HepG2 (cell line): Measurements from ENCODE around the gene FUCA1. TPM values are rescaled to one million over a fixed set of nuclear protein-coding genes. Genes with fewer than 3 reads are reported as not detected.

ENCODE experiments used
- CERS6 ChIP-seq: sonication (generic); formaldehyde crosslinking; IDR thresholded peaks from 2 replicates; pipeline ENCODE4 v1.5.0; 2020; ENCODE audit warnings: missing genetic modification reagents
- CHD4 ChIP-seq: fragments of 200-600 bp; sonication (generic); IDR thresholded peaks from 2 replicates; pipeline ENCODE4 v1.7.0; 2017; ENCODE audit warnings: mild to moderate bottlenecking, low read length, borderline replicate concordance
- GRHL1 ChIP-seq: sonication (generic); formaldehyde crosslinking; conservative IDR thresholded peaks from 2 replicates; pipeline ENCODE4 v1.8.0; 2022; ENCODE audit warnings: missing genetic modification reagents
- HNRNPH1 ChIP-seq: fragments of 200-400 bp; formaldehyde crosslinking; optimal IDR thresholded peaks from 2 replicates; pipeline ENCODE3; 2017; ENCODE audit warnings: mild to moderate bottlenecking, low read depth, low read length
- NBN ChIP-seq: fragments of 450-650 bp; conservative IDR thresholded peaks from 2 replicates; pipeline ENCODE4 v1.6.1; 2017
- PAWR ChIP-seq: sonication (generic); formaldehyde crosslinking; IDR thresholded peaks from 2 replicates; pipeline ENCODE4 v1.4.0; 2020; ENCODE audit warnings: missing genetic modification reagents, mild to moderate bottlenecking, borderline replicate concordance
- SPEN ChIP-seq: sonication (generic); formaldehyde crosslinking; IDR thresholded peaks from 2 replicates; pipeline ENCODE4 v1.5.1; 2020; ENCODE audit warnings: low read depth, mild to moderate bottlenecking, missing genetic modification reagents
- TARDBP ChIP-seq: sonication (generic); formaldehyde crosslinking; IDR thresholded peaks from 2 replicates; pipeline ENCODE4 v1.8.0; 2022; ENCODE audit warnings: mild to moderate bottlenecking, missing genetic modification reagents
- ZBTB26 ChIP-seq: IDR thresholded peaks from 2 replicates; pipeline ENCODE4 v1.6.1; 2016; ENCODE audit warnings: missing compliant biosample characterization, missing genetic modification reagents, borderline replicate concordance
- ZBTB4 ChIP-seq: sonication (generic); formaldehyde crosslinking; IDR thresholded peaks from 2 replicates; pipeline ENCODE4 v1.4.0; 2020; ENCODE audit warnings: missing genetic modification reagents, mild to moderate bottlenecking, borderline replicate concordance
- ZKSCAN5 ChIP-seq: sonication (generic); formaldehyde crosslinking; IDR thresholded peaks from 2 replicates; pipeline ENCODE4 v1.5.1; 2020; ENCODE audit warnings: mild to moderate bottlenecking, missing genetic modification reagents
- ZNF124 ChIP-seq: sonication (generic); formaldehyde crosslinking; IDR thresholded peaks from 2 replicates; pipeline ENCODE4 v1.4.0; 2020; ENCODE audit warnings: missing genetic modification reagents
- ZNF18 ChIP-seq: sonication (generic); formaldehyde crosslinking; IDR thresholded peaks from 2 replicates; pipeline ENCODE4 v1.8.0; 2022; ENCODE audit warnings: mild to moderate bottlenecking, missing genetic modification reagents; ENCODE audit not compliant: insufficient replicate concordance
- ZNF350 ChIP-seq: sonication (generic); formaldehyde crosslinking; IDR thresholded peaks from 2 replicates; pipeline ENCODE4 v1.4.0; 2020; ENCODE audit warnings: mild to moderate bottlenecking, low read depth, missing genetic modification reagents, borderline replicate concordance
- ZNF513 ChIP-seq: sonication (generic); formaldehyde crosslinking; conservative IDR thresholded peaks from 2 replicates; pipeline ENCODE4 v1.5.0; 2020; ENCODE audit warnings: missing genetic modification reagents
- ZNF597 ChIP-seq: sonication (generic); formaldehyde crosslinking; IDR thresholded peaks from 2 replicates; pipeline ENCODE4 v1.5.0; 2020; ENCODE audit warnings: missing genetic modification reagents
- polyA plus RNA-seq, 8 experiments: library from polyadenylated mRNA; depleted of rRNA in 3 of 8; stranded (reverse) in 7 of 8; unstranded in 1 of 8; fragments of >200 nt; fragmentation: Illumina TruSeq in 4 of 8; extraction: Trizol in 4 of 8; gene quantifications; 2 replicates each; pipeline versions ENCODE4 v1.2.1 to v1.2.3, GENCODE V29; 2011 to 2016; ENCODE audit warnings: low read depth in 4 of 8, missing spikeins in 1 of 8, mixed read lengths in 1 of 8; ENCODE audit not compliant: insufficient read depth in 1 of 8
- total RNA-seq, 5 experiments: library from RNA; depleted of rRNA; stranded (reverse); fragments of >200 nt; fragmentation: Illumina TruSeq; extraction: Trizol; gene quantifications; 2 replicates each; pipeline ENCODE4 v1.2.3, GENCODE V29; 2016; ENCODE audit warnings: low read depth in 1 of 5

FUCA1 gene
- total and polyA plus RNA-seq, 2 of the 13 experiments (the other 11 are each of a cell fraction or from before 2014, with no cell fraction given) = 32.7 to 33.6 TPM

- TF ChIP-seq ZNF18 (CRISPR knock-in tag) (peak; percentile 84), PAWR (CRISPR knock-in tag) (no peak), SPEN (CRISPR knock-in tag) (peak; percentile 78), ZBTB4 (CRISPR knock-in tag) (peak; percentile 76; the same call in 1 of the 2 replicates), ZNF597 (0 out of 2 replicates have a peak, but pooled peaks have one; percentile 43), ZNF350 (CRISPR knock-in tag) (peak; percentile 87; the same call in 1 of the 2 replicates), HNRNPH1 (no peak), ZBTB26 (CRISPR knock-in tag) (no peak), ZKSCAN5 (CRISPR knock-in tag) (no peak), NBN (no peak), TARDBP (peak; percentile 34; the same call in 1 of the 2 replicates), CERS6 (peak; percentile 70; the same call in 1 of the 2 replicates), CHD4 (no peak), ZNF124 (CRISPR knock-in tag) (0 out of 2 replicates have a peak, but pooled peaks have one; percentile 80), ZNF513 (CRISPR knock-in tag) (peak; percentile 39; the same call in 1 of the 2 replicates), GRHL1 (CRISPR knock-in tag) (no peak)
These were observed 42.9 kb downstream of the FUCA1 start, which contains the start of gene HMGCL (continued) for GRCh38 chr1:23825076-23825761.
